HG03066 (cell line): ENCODE results near the gene PRKCZ.

ENCODE experiments used
- ATAC-seq: cut with Tn5 transposase; IDR thresholded peaks from one replicate; pipeline ENCODE4 v1.9.1; 2021; ENCODE audit warnings: low read depth; ENCODE audit not compliant: unreplicated experiment

PRKCZ gene

GRCh38 chr1:2024451-2024850, 25.8 kb upstream of the PRKCZ start:
- ATAC-seq, result no peak

- ATAC-seq, result no peak
Observed at GRCh38 chr1:2024887-2025286, 25.3 kb upstream of the PRKCZ start.

GRCh38 chr1:2025491-2025981, 24.7 kb upstream of the PRKCZ start:
- ATAC-seq, result no peak

- no peak for ATAC-seq
Observed at GRCh38 chr1:2027961-2028583, 22.1 kb upstream of the PRKCZ start.

GRCh38 chr1:2028870-2029560, 21.2 kb upstream of the PRKCZ start:
- no peak for ATAC-seq

- no peak for ATAC-seq
Observed at GRCh38 chr1:2029561-2029960, 20.6 kb upstream of the PRKCZ start.

GRCh38 chr1:2030076-2030871, 19.9 kb upstream of the PRKCZ start:
- ATAC-seq, result no peak

- ATAC-seq, result no peak
Observed at GRCh38 chr1:2031546-2032540, 18.4 kb upstream of the PRKCZ start.

- no peak for ATAC-seq
Observed at GRCh38 chr1:2032737-2033136, 17.5 kb upstream of the PRKCZ start.

GRCh38 chr1:2033165-2033564, 17.0 kb upstream of the PRKCZ start:
- no peak for ATAC-seq

- ATAC-seq, result no peak
Observed at GRCh38 chr1:2036287-2036686, 13.9 kb upstream of the PRKCZ start.

- no peak for ATAC-seq
Observed at GRCh38 chr1:2037314-2037979, 12.8 kb upstream of the PRKCZ start.

GRCh38 chr1:2038229-2038628, 12.0 kb upstream of the PRKCZ start:
- no peak for ATAC-seq

GRCh38 chr1:2039251-2039650, 11.0 kb upstream of the PRKCZ start:
- no peak for ATAC-seq

- no peak for ATAC-seq
Observed at GRCh38 chr1:2041305-2041704, 8.9 kb upstream of the PRKCZ start.

- ATAC-seq, result no peak
Observed at GRCh38 chr1:2041887-2042286, 8.3 kb upstream of the PRKCZ start.

GRCh38 chr1:2042830-2043773, 7.1 kb upstream of the PRKCZ start:
- no peak for ATAC-seq

- ATAC-seq, result no peak
Observed at GRCh38 chr1:2043886-2044285, 6.3 kb upstream of the PRKCZ start.
